SK-N-SH treated with all-trans-retinoic acid at 6 μM for 48 hours (cell line): ENCODE results near the gene ALPK3.

Experiments used
- ARNTL ChIP-seq: fragments of 450-650 bp; formaldehyde crosslinking; IDR thresholded peaks from 2 replicates; pipeline ENCODE4 v1.5.0; 2020; ENCODE audit warnings: low read depth, mild to moderate bottlenecking, moderate library complexity, borderline replicate concordance
- CSDC2 ChIP-seq: fragments of 250-450 bp; sonication (Bioruptor Pico); IDR thresholded peaks from 2 replicates; pipeline ENCODE4 v1.5.0; 2020; ENCODE audit warnings: mild to moderate bottlenecking, moderate library complexity
- ISL1 ChIP-seq: fragments of 250-450 bp; sonication (Bioruptor Pico); IDR thresholded peaks from 2 replicates; pipeline ENCODE4 v2.1.2; 2022; ENCODE audit warnings: mild to moderate bottlenecking, moderate library complexity
- PPARA ChIP-seq: fragments of 250-450 bp; sonication (Bioruptor Pico); IDR thresholded peaks from 2 replicates; pipeline ENCODE4 v1.5.0; 2020; ENCODE audit warnings: mild to moderate bottlenecking, borderline replicate concordance
- RARB ChIP-seq: fragments of 250-450 bp; sonication (Bioruptor Pico); IDR thresholded peaks from 2 replicates; pipeline ENCODE4 v1.8.0; 2021; ENCODE audit warnings: mild to moderate bottlenecking, moderate library complexity
- SNAI2 ChIP-seq: fragments of 250-450 bp; sonication (Bioruptor Pico); IDR thresholded peaks from 2 replicates; pipeline ENCODE4 v1.5.0; 2020; ENCODE audit warnings: mild to moderate bottlenecking, moderate library complexity
- TCF4 ChIP-seq: fragments of 250-450 bp; sonication (Bioruptor Pico); IDR thresholded peaks from 2 replicates; pipeline ENCODE4 v1.8.0; 2021; ENCODE audit warnings: mild to moderate bottlenecking, moderate library complexity, borderline replicate concordance
- ZFP30 ChIP-seq: fragments of 450-650 bp; formaldehyde crosslinking; IDR thresholded peaks from 2 replicates; pipeline ENCODE4 v1.5.0; 2022; ENCODE audit warnings: mild to moderate bottlenecking, moderate library complexity
- ZNF565 ChIP-seq: fragments of 450-650 bp; formaldehyde crosslinking; conservative IDR thresholded peaks from 2 replicates; pipeline ENCODE4 v1.5.0; 2020; ENCODE audit warnings: low read depth, mild to moderate bottlenecking, moderate library complexity
- TF ChIP-seq, protein P1 (sequence below): fragments of 250-450 bp; sonication (Bioruptor Pico); IDR thresholded peaks from 2 replicates; pipeline ENCODE4 v1.8.0; 2020; ENCODE audit warnings: mild to moderate bottlenecking, moderate library complexity, borderline replicate concordance
- TF ChIP-seq, protein P2 (sequence below): fragments of 250-450 bp; sonication (Bioruptor Pico); IDR thresholded peaks from 2 replicates; pipeline ENCODE4 v1.8.0; 2021; ENCODE audit warnings: low read depth, mild to moderate bottlenecking, moderate library complexity, borderline replicate concordance
- TF ChIP-seq, protein P3 (sequence below): fragments of 250-450 bp; sonication (Bioruptor Pico); IDR thresholded peaks from 2 replicates; pipeline ENCODE4 v1.5.1; 2020; ENCODE audit warnings: low read depth, mild to moderate bottlenecking, moderate library complexity
- TF ChIP-seq, protein P4 (sequence below): fragments of 250-450 bp; sonication (Bioruptor Pico); IDR thresholded peaks from 2 replicates; pipeline ENCODE4 v1.5.0; 2020; ENCODE audit warnings: mild to moderate bottlenecking, moderate library complexity
- TF ChIP-seq, protein P5 (sequence below): fragments of 250-450 bp; sonication (Bioruptor Pico); IDR thresholded peaks from 2 replicates; pipeline ENCODE4 v1.5.1; 2021; ENCODE audit warnings: mild to moderate bottlenecking, moderate library complexity

DNA sequence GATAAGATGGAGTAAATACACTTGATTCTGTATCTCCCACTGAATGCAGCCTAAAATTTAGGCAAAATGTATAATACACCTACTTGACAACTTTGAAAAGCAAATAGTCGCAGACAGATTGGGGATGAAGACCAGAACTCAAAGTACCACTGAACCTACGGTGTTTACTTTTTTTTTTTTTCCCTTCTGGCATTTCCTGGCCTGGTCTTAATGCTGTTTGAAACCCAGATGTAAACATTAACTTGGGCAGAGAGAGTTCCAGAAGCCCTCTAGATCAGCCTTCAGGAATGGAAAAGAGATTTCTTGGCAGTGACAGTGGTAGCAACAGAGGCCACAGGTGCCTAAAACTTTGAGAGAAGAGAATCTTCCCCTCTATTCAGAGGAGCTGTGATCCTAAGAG lies 27.8 kb downstream of the ALPK3 start:
- no peak for TF ChIP-seq PPARA
- no peak for TF ChIP-seq SNAI2 (CRISPR knock-in tag)
- no peak for TF ChIP-seq ZNF565 (CRISPR knock-in tag)
- no peak for TF ChIP-seq ISL1
- TF ChIP-seq TCF4 (CRISPR knock-in tag) = no peak
- TF ChIP-seq, protein P1, sequence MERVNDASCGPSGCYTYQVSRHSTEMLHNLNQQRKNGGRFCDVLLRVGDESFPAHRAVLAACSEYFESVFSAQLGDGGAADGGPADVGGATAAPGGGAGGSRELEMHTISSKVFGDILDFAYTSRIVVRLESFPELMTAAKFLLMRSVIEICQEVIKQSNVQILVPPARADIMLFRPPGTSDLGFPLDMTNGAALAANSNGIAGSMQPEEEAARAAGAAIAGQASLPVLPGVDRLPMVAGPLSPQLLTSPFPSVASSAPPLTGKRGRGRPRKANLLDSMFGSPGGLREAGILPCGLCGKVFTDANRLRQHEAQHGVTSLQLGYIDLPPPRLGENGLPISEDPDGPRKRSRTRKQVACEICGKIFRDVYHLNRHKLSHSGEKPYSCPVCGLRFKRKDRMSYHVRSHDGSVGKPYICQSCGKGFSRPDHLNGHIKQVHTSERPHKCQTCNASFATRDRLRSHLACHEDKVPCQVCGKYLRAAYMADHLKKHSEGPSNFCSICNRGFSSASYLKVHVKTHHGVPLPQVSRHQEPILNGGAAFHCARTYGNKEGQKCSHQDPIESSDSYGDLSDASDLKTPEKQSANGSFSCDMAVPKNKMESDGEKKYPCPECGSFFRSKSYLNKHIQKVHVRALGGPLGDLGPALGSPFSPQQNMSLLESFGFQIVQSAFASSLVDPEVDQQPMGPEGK (CRISPR knock-in tag) = no peak
- no peak for TF ChIP-seq ARNTL (CRISPR knock-in tag)
- TF ChIP-seq CSDC2 (CRISPR knock-in tag) = no peak
- TF ChIP-seq, protein P2, sequence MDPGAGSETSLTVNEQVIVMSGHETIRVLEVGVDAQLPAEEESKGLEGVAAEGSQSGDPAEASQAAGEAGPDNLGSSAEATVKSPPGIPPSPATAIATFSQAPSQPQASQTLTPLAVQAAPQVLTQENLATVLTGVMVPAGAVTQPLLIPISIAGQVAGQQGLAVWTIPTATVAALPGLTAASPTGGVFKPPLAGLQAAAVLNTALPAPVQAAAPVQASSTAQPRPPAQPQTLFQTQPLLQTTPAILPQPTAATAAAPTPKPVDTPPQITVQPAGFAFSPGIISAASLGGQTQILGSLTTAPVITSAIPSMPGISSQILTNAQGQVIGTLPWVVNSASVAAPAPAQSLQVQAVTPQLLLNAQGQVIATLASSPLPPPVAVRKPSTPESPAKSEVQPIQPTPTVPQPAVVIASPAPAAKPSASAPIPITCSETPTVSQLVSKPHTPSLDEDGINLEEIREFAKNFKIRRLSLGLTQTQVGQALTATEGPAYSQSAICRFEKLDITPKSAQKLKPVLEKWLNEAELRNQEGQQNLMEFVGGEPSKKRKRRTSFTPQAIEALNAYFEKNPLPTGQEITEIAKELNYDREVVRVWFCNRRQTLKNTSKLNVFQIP (CRISPR knock-in tag) = no peak
- no peak for TF ChIP-seq RARB (CRISPR knock-in tag)
- TF ChIP-seq ZFP30 (CRISPR knock-in tag) = no peak
- TF ChIP-seq, protein P3, sequence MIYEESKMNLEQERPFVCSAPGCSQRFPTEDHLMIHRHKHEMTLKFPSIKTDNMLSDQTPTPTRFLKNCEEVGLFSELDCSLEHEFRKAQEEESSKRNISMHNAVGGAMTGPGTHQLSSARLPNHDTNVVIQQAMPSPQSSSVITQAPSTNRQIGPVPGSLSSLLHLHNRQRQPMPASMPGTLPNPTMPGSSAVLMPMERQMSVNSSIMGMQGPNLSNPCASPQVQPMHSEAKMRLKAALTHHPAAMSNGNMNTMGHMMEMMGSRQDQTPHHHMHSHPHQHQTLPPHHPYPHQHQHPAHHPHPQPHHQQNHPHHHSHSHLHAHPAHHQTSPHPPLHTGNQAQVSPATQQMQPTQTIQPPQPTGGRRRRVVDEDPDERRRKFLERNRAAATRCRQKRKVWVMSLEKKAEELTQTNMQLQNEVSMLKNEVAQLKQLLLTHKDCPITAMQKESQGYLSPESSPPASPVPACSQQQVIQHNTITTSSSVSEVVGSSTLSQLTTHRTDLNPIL = no peak
- TF ChIP-seq, protein P4, sequence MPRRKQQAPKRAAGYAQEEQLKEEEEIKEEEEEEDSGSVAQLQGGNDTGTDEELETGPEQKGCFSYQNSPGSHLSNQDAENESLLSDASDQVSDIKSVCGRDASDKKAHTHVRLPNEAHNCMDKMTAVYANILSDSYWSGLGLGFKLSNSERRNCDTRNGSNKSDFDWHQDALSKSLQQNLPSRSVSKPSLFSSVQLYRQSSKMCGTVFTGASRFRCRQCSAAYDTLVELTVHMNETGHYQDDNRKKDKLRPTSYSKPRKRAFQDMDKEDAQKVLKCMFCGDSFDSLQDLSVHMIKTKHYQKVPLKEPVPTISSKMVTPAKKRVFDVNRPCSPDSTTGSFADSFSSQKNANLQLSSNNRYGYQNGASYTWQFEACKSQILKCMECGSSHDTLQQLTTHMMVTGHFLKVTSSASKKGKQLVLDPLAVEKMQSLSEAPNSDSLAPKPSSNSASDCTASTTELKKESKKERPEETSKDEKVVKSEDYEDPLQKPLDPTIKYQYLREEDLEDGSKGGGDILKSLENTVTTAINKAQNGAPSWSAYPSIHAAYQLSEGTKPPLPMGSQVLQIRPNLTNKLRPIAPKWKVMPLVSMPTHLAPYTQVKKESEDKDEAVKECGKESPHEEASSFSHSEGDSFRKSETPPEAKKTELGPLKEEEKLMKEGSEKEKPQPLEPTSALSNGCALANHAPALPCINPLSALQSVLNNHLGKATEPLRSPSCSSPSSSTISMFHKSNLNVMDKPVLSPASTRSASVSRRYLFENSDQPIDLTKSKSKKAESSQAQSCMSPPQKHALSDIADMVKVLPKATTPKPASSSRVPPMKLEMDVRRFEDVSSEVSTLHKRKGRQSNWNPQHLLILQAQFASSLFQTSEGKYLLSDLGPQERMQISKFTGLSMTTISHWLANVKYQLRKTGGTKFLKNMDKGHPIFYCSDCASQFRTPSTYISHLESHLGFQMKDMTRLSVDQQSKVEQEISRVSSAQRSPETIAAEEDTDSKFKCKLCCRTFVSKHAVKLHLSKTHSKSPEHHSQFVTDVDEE (CRISPR knock-in tag) = no peak
- TF ChIP-seq, protein P5, sequence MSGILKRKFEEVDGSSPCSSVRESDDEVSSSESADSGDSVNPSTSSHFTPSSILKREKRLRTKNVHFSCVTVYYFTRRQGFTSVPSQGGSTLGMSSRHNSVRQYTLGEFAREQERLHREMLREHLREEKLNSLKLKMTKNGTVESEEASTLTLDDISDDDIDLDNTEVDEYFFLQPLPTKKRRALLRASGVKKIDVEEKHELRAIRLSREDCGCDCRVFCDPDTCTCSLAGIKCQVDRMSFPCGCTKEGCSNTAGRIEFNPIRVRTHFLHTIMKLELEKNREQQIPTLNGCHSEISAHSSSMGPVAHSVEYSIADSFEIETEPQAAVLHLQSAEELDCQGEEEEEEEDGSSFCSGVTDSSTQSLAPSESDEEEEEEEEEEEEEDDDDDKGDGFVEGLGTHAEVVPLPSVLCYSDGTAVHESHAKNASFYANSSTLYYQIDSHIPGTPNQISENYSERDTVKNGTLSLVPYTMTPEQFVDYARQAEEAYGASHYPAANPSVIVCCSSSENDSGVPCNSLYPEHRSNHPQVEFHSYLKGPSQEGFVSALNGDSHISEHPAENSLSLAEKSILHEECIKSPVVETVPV (CRISPR knock-in tag) = no peak
